Osteocyte (in vitro differentiated cells): Measurements from ENCODE around the gene SFXN4. TPM values are rescaled to one million over a fixed set of nuclear protein-coding genes. Genes with fewer than 3 reads are reported as not detected.
"Not testable (repeated sequence)": the region's sequence is repeated elsewhere in the genome, so short reads cannot be mapped to it uniquely, and the experiment has no call there.

Experiments used
- DNase-seq: peaks from one replicate; pipeline ENCODE4 v3.0.0; 2021; ENCODE audit warnings: mixed read lengths; ENCODE audit not compliant: unreplicated experiment; ENCODE audit errors: extremely low spot score
- H3K27ac Mint-ChIP-seq: one replicate; pipeline ENCODE4 v1.8.0; 2021; ENCODE audit warnings: mild to moderate bottlenecking, mixed read lengths; ENCODE audit not compliant: unreplicated experiment
- H3K27me3 Mint-ChIP-seq: one replicate; pipeline ENCODE4 v1.8.0; 2021; ENCODE audit warnings: mixed read lengths; ENCODE audit not compliant: unreplicated experiment
- H3K36me3 Mint-ChIP-seq: one replicate; pipeline ENCODE4 v1.8.0; 2021; ENCODE audit warnings: mixed read lengths; ENCODE audit not compliant: unreplicated experiment
- H3K4me1 Mint-ChIP-seq: one replicate; pipeline ENCODE4 v1.8.0; 2021; ENCODE audit warnings: mixed read lengths; ENCODE audit not compliant: unreplicated experiment
- H3K4me3 Mint-ChIP-seq: one replicate; pipeline ENCODE4 v1.8.0; 2021; ENCODE audit warnings: mild to moderate bottlenecking, moderate library complexity, mixed read lengths; ENCODE audit not compliant: unreplicated experiment
- H3K9me3 Mint-ChIP-seq: one replicate; pipeline ENCODE4 v1.8.0; 2021; ENCODE audit warnings: mixed read lengths; ENCODE audit not compliant: unreplicated experiment
- CTCF ChIP-seq: fragments of 200-600 bp; sonication (generic); IDR thresholded peaks from 2 replicates; pipeline ENCODE4 v1.5.0; 2021; ENCODE audit warnings: antibody characterized with exemption, mild to moderate bottlenecking, moderate library complexity
- total RNA-seq: library from RNA; stranded (reverse); gene quantifications from 2 replicates; pipeline ENCODE4 v1.2.1, GENCODE V29; 2021

Gene SFXN4
- total RNA-seq, 1 donor from 2014 or later = 10.9 TPM

- H3K27ac Mint-ChIP-seq = no peak overlapping the region
- peaks cover 7% of the 10 kb centered on the region for H3K36me3 Mint-ChIP-seq
- TF ChIP-seq CTCF = no peak
- H3K4me1 Mint-ChIP-seq = no peaks in the 10 kb centered on the region
- H3K9me3 Mint-ChIP-seq = no peaks in the 10 kb centered on the region
- no peak overlapping the region for H3K4me3 Mint-ChIP-seq
- DNase-seq = no peak
- no peaks in the 10 kb centered on the region for H3K27me3 Mint-ChIP-seq
Measured at GRCh38 chr10:119140603-119141245, 24.8 kb downstream of the SFXN4 start.

- H3K4me3 Mint-ChIP-seq = no peak overlapping the region
- no peak for DNase-seq
- peaks cover 11% of the 10 kb centered on the region for H3K36me3 Mint-ChIP-seq
- no peaks in the 10 kb centered on the region for H3K4me1 Mint-ChIP-seq
- H3K9me3 Mint-ChIP-seq = no peaks in the 10 kb centered on the region
- H3K27ac Mint-ChIP-seq = no peak overlapping the region
- H3K27me3 Mint-ChIP-seq = no peaks in the 10 kb centered on the region
- TF ChIP-seq CTCF = peak; percentile 48
Measured at GRCh38 chr10:119139464-119140067, 25.9 kb downstream of the SFXN4 start.

GRCh38 chr10:119138346-119139306 is 26.9 kb downstream of the SFXN4 start:
- no peak overlapping the region for H3K27ac Mint-ChIP-seq
- peaks cover 13% of the 10 kb centered on the region for H3K36me3 Mint-ChIP-seq
- H3K27me3 Mint-ChIP-seq = no peaks in the 10 kb centered on the region
- no peak for DNase-seq
- H3K4me1 Mint-ChIP-seq = no peaks in the 10 kb centered on the region
- H3K9me3 Mint-ChIP-seq = no peaks in the 10 kb centered on the region
- no peak for TF ChIP-seq CTCF
- no peak overlapping the region for H3K4me3 Mint-ChIP-seq

GRCh38 chr10:119137878-119138277 is 27.6 kb downstream of the SFXN4 start:
- H3K36me3 Mint-ChIP-seq = peaks cover 19% of the 10 kb centered on the region
- not testable (repeated sequence) for DNase-seq, H3K27ac Mint-ChIP-seq, H3K9me3 Mint-ChIP-seq, H3K27me3 Mint-ChIP-seq, H3K4me1 Mint-ChIP-seq, H3K4me3 Mint-ChIP-seq

- H3K4me3 Mint-ChIP-seq = no peak overlapping the region
- DNase-seq = no peak
- H3K36me3 Mint-ChIP-seq = peaks cover 31% of the 10 kb centered on the region
- H3K9me3 Mint-ChIP-seq = no peaks in the 10 kb centered on the region
- no peak overlapping the region for H3K27ac Mint-ChIP-seq
- peaks cover 7% of the 10 kb centered on the region for H3K4me1 Mint-ChIP-seq
- no peaks in the 10 kb centered on the region for H3K27me3 Mint-ChIP-seq
- no peak for TF ChIP-seq CTCF
Measured at GRCh38 chr10:119136084-119136483, 29.4 kb downstream of the SFXN4 start.
